CD14-positive monocyte (primary cell): ENCODE results near the gene HERPUD2. TPM values are rescaled to one million over a fixed set of nuclear protein-coding genes. Genes with fewer than 3 reads are reported as not detected.

ENCODE experiments used
- DNase-seq, 3 donors: peaks; one replicate each; pipeline ENCODE4 v3.0.0-alpha.2; 2011 to 2022
- H2AFZ ChIP-seq: 2 replicates; pipeline ENCODE4 v1.6.0; 2012; ENCODE audit warnings: mild to moderate bottlenecking, low read depth, low read length, inconsistent platforms; ENCODE audit not compliant: insufficient read depth, poor library complexity, severe bottlenecking
- H3K27ac ChIP-seq, 2 donors: 1 replicate in 1 of 2; 2 replicates in 1 of 2; pipeline ENCODE4 v1.5.1; 2012 to 2013; ENCODE audit warnings: low read length in 2 of 2, control low read depth in 1 of 2, inconsistent platforms in 1 of 2, low read depth in 1 of 2, mild to moderate bottlenecking in 1 of 2
- H3K27me3 ChIP-seq, 2 donors: one replicate each; pipeline versions ENCODE4 v1.6.0 to v1.6.1; 2011 to 2013; ENCODE audit warnings: low read length in 2 of 2; ENCODE audit not compliant: control insufficient read depth in 2 of 2, insufficient read depth in 2 of 2
- H3K36me3 ChIP-seq, 2 donors: replicated peaks in 1 of 2; 1 replicate in 1 of 2; 2 replicates in 1 of 2; pipeline versions ENCODE4 v1.5.1 to v1.6.1; 2012 to 2013; ENCODE audit warnings: low read length in 2 of 2, control low read depth in 1 of 2, inconsistent platforms in 1 of 2, mild to moderate bottlenecking in 1 of 2; ENCODE audit not compliant: insufficient read depth in 2 of 2, control insufficient read depth in 1 of 2
- H3K4me1 ChIP-seq, 2 donors: 1 replicate in 1 of 2; 2 replicates in 1 of 2; pipeline versions ENCODE4 v1.5.1 to v1.6.1; 2012 to 2013; ENCODE audit warnings: low read length in 2 of 2, control low read depth in 1 of 2, inconsistent platforms in 1 of 2, mild to moderate bottlenecking in 1 of 2, moderate library complexity in 1 of 2; ENCODE audit not compliant: insufficient read depth in 2 of 2, control insufficient read depth in 1 of 2
- H3K4me2 ChIP-seq: replicated peaks from 2 replicates; pipeline ENCODE3; 2012; ENCODE audit warnings: low read length, moderate library complexity, mild to moderate bottlenecking; ENCODE audit not compliant: poor library complexity, severe bottlenecking; ENCODE audit errors: extremely low read depth
- H3K4me3 ChIP-seq, 3 experiments: fragments of 200-600 bp in 1 of 3; sonication (generic) in 1 of 3; replicated peaks in 1 of 3; 1 replicate in 2 of 3; 2 replicates in 1 of 3; pipeline ENCODE4 v1.5.1; 2011 to 2013; ENCODE audit warnings: low read length in 3 of 3, mild to moderate bottlenecking in 3 of 3, control low read depth in 2 of 3, low read depth in 2 of 3, inconsistent platforms in 1 of 3, moderate library complexity in 1 of 3
- H3K79me2 ChIP-seq: 2 replicates; pipeline ENCODE4 v1.6.0; 2012; ENCODE audit warnings: mild to moderate bottlenecking, control low read depth, inconsistent platforms, low read length, moderate library complexity; ENCODE audit not compliant: insufficient read depth
- H3K9ac ChIP-seq: 2 replicates; pipeline ENCODE4 v1.6.0; 2017; ENCODE audit warnings: low read length, mild to moderate bottlenecking; ENCODE audit not compliant: insufficient read depth, poor library complexity, severe bottlenecking
- H3K9me3 ChIP-seq, 2 donors: replicated peaks in 1 of 2; 1 replicate in 1 of 2; 2 replicates in 1 of 2; pipeline versions ENCODE4 v1.5.1 to v1.6.1; 2012 to 2013; ENCODE audit warnings: low read length in 2 of 2, control low read depth in 1 of 2; ENCODE audit not compliant: control insufficient read depth in 1 of 2, insufficient read depth in 1 of 2
- H4K20me1 ChIP-seq: 2 replicates; pipeline ENCODE4 v1.6.0; 2012; ENCODE audit warnings: mild to moderate bottlenecking, low read length, control low read depth, moderate library complexity; ENCODE audit not compliant: insufficient read depth
- H3K27ac Mint-ChIP-seq, 7 donors: one replicate each; pipeline ENCODE4 v1.8.0; 2020; ENCODE audit warnings: mild to moderate bottlenecking in 7 of 7, mixed read lengths in 7 of 7, moderate library complexity in 6 of 7, inconsistent platforms in 2 of 7
- H3K27me3 Mint-ChIP-seq, 3 donors: one replicate each; pipeline ENCODE4 v1.8.0; 2021 to 2022; ENCODE audit warnings: low read depth in 3 of 3, mild to moderate bottlenecking in 3 of 3, mixed read lengths in 3 of 3, moderate library complexity in 3 of 3, inconsistent platforms in 1 of 3
- H3K36me3 Mint-ChIP-seq, 2 donors: one replicate each; pipeline ENCODE4 v1.8.0; 2020; ENCODE audit warnings: mixed read lengths in 2 of 2, inconsistent platforms in 1 of 2, mild to moderate bottlenecking in 1 of 2
- H3K4me1 Mint-ChIP-seq: one replicate; pipeline ENCODE4 v1.8.0; 2020; ENCODE audit warnings: mild to moderate bottlenecking, mixed read lengths
- H3K4me3 Mint-ChIP-seq, 2 donors: one replicate each; pipeline ENCODE4 v1.8.0; 2020; ENCODE audit warnings: mild to moderate bottlenecking in 2 of 2, mixed read lengths in 2 of 2, moderate library complexity in 1 of 2
- H3K9me3 Mint-ChIP-seq, 7 donors: one replicate each; pipeline ENCODE4 v1.8.0; 2020 to 2022; ENCODE audit warnings: mixed read lengths in 7 of 7, mild to moderate bottlenecking in 6 of 7, moderate library complexity in 6 of 7, inconsistent platforms in 2 of 7
- CTCF ChIP-seq: fragments of 200-600 bp; IDR thresholded peaks from one replicate; pipeline ENCODE4 v1.8.0; 2022; ENCODE audit warnings: antibody characterized with exemption, mild to moderate bottlenecking
- whole genome bisulfite sequencing: methylation state at CpG from one replicate; pipeline ENCODE4 v1.1.5; 2013; ENCODE audit warnings: missing lambda C conversion rate; ENCODE audit not compliant: insufficient coverage; 5-methylcytosine and 5-hydroxymethylcytosine counted together
- intact Hi-C, 2 donors: fragments of 100-400 bp; cut with micrococcal nuclease; formaldehyde crosslinking; loops; one replicate each; pipeline versions ENCODE4 v1.15.0 to v1.15.1; 2023
- polyA plus RNA-seq, 3 donors: library from polyadenylated mRNA; depleted of rRNA in 1 of 3; unstranded in 2 of 3; stranded (reverse) in 1 of 3; fragments of 300-500 nt in 2 of 3; fragments of >200 nt in 1 of 3; fragmentation: Illumina TruSeq in 2 of 3; gene quantifications; 1 replicate in 2 of 3; 2 replicates in 1 of 3; pipeline ENCODE4 v1.2.3, GENCODE V29; 2012 to 2021

Gene HERPUD2
- polyA plus RNA-seq, 3 donors = 36.1 to 40.9 (median 36.4) TPM

- TF ChIP-seq CTCF = no peak
- H3K9me3 Mint-ChIP-seq = peaks cover 0 to 13% (median 3%) of the 10 kb centered on the region in 7 donors
- H3K27ac Mint-ChIP-seq = peak overlapping the region; percentile 93 to 98 (median 96)
- Histone ChIP-seq H3K27ac (peak overlapping the region; percentile 80 to 99), H3K36me3 (no peaks in the 10 kb centered on the region), H3K4me1 (peaks cover 50 to 63% of the 10 kb centered on the region in 2 donors), H3K4me2 (peak overlapping the region; percentile 95), H3K9ac (peak overlapping the region; percentile 96), H3K27me3 (no peaks in the 10 kb centered on the region), H3K79me2 (peaks cover 45% of the 10 kb centered on the region), H3K9me3 (no peaks in the 10 kb centered on the region), H4K20me1 (peaks cover 15% of the 10 kb centered on the region), H2AFZ (peak overlapping the region; percentile 97), H3K4me3 (peak overlapping the region; percentile 81 to 97 (median 96))
- WGBS = 0% methylated on average over 2 of the region's 10 CpGs
- H3K36me3 Mint-ChIP-seq = peaks cover 9 to 16% of the 10 kb centered on the region in 2 donors
- H3K4me1 Mint-ChIP-seq = peaks cover 61% of the 10 kb centered on the region
- peak; percentile 12 to 28 (median 18) for DNase-seq
- intact Hi-C loops = loop anchor here in 1 of 2 donors (5.0 kb wide), 1 partner anchor 107 kb away; the partner anchor contains the start of gene SEPTIN7
- peak overlapping the region; percentile 89 to 96 for H3K4me3 Mint-ChIP-seq
- H3K27me3 Mint-ChIP-seq = peaks cover 0 to 2% (median 0%) of the 10 kb centered on the region in 3 donors
These were observed 527 bp upstream of the HERPUD2 start for GRCh38 chr7:35695473-35695850.

- peak overlapping the region; percentile 81 to 97 (median 96) for H3K4me3 ChIP-seq
- no peaks in the 10 kb centered on the region for H3K27me3 Mint-ChIP-seq
- H3K9me3 Mint-ChIP-seq = peaks cover 0 to 14% (median 4%) of the 10 kb centered on the region in 7 donors
- peak overlapping the region; percentile 88 to 97 (median 95) for H3K27ac Mint-ChIP-seq
- H3K4me2 ChIP-seq = peak overlapping the region; percentile 95
- H3K4me3 Mint-ChIP-seq = peak overlapping the region; percentile 94 to 97
- H3K4me1 Mint-ChIP-seq = peaks cover 72% of the 10 kb centered on the region
- H3K27ac ChIP-seq = peak overlapping the region; percentile 80 to 99
- H3K27me3 ChIP-seq = no peaks in the 10 kb centered on the region
- peaks cover 57% of the 10 kb centered on the region for H3K79me2 ChIP-seq
- peak in 2 of 3 donors; percentile 12 to 24 for DNase-seq
- H3K9me3 ChIP-seq = no peaks in the 10 kb centered on the region
- TF ChIP-seq CTCF = no peak
- intact Hi-C loops = loop anchor here in 1 of 2 donors (5.0 kb wide), 1 partner anchor 108 kb away; the partner anchor contains the start of gene SEPTIN7
- peaks cover 53 to 72% of the 10 kb centered on the region in 2 donors for H3K4me1 ChIP-seq
- peaks cover 16 to 19% of the 10 kb centered on the region in 2 donors for H3K36me3 Mint-ChIP-seq
- H2AFZ ChIP-seq = peak overlapping the region; percentile 97
- 0% methylated on average over 39 of the region's 41 CpGs for WGBS
- H3K36me3 ChIP-seq = peaks cover 0 to 5% of the 10 kb centered on the region in 2 donors
- peaks cover 22% of the 10 kb centered on the region for H4K20me1 ChIP-seq
- H3K9ac ChIP-seq = peak overlapping the region; percentile 96
These were observed 663 bp downstream of the HERPUD2 start for GRCh38 chr7:35694161-35694783.
